Type B pancreatic cell (in vitro differentiated cells): ENCODE data around the gene ALOXE3. TPM values are rescaled to one million over a fixed set of nuclear protein-coding genes. Genes with fewer than 3 reads are reported as not detected.

ENCODE experiments used
- DNase-seq: peaks from one replicate; pipeline ENCODE4 v3.0.0; 2021; ENCODE audit warnings: mixed read lengths; ENCODE audit not compliant: unreplicated experiment; ENCODE audit errors: extremely low spot score
- H3K27ac Mint-ChIP-seq: 2 replicates; pipeline ENCODE4 v1.8.0; 2021; ENCODE audit warnings: mild to moderate bottlenecking, mixed read lengths
- H3K27me3 Mint-ChIP-seq: 2 replicates; pipeline ENCODE4 v1.8.0; 2021; ENCODE audit warnings: mixed read lengths
- H3K36me3 Mint-ChIP-seq: 2 replicates; pipeline ENCODE4 v1.8.0; 2021; ENCODE audit warnings: mixed read lengths
- H3K4me1 Mint-ChIP-seq: one replicate; pipeline ENCODE4 v1.8.0; 2021; ENCODE audit warnings: mixed read lengths; ENCODE audit not compliant: unreplicated experiment
- H3K4me3 Mint-ChIP-seq: 2 replicates; pipeline ENCODE4 v1.8.0; 2021; ENCODE audit warnings: mild to moderate bottlenecking, mixed read lengths
- H3K9me3 Mint-ChIP-seq: 2 replicates; pipeline ENCODE4 v1.8.0; 2021; ENCODE audit warnings: mixed read lengths
- total RNA-seq: library from RNA; stranded (reverse); gene quantifications from 2 replicates; pipeline ENCODE4 v1.2.1, GENCODE V29; 2021; ENCODE audit warnings: low replicate concordance
- TF ChIP-seq, protein P1 (sequence below): fragments of 200-600 bp; sonication (generic); conservative IDR thresholded peaks from 2 replicates; pipeline ENCODE4 v1.5.0; 2021; ENCODE audit warnings: antibody characterized with exemption, mild to moderate bottlenecking

Gene ALOXE3
- total RNA-seq, 1 donor from 2014 or later = not detected

DNA sequence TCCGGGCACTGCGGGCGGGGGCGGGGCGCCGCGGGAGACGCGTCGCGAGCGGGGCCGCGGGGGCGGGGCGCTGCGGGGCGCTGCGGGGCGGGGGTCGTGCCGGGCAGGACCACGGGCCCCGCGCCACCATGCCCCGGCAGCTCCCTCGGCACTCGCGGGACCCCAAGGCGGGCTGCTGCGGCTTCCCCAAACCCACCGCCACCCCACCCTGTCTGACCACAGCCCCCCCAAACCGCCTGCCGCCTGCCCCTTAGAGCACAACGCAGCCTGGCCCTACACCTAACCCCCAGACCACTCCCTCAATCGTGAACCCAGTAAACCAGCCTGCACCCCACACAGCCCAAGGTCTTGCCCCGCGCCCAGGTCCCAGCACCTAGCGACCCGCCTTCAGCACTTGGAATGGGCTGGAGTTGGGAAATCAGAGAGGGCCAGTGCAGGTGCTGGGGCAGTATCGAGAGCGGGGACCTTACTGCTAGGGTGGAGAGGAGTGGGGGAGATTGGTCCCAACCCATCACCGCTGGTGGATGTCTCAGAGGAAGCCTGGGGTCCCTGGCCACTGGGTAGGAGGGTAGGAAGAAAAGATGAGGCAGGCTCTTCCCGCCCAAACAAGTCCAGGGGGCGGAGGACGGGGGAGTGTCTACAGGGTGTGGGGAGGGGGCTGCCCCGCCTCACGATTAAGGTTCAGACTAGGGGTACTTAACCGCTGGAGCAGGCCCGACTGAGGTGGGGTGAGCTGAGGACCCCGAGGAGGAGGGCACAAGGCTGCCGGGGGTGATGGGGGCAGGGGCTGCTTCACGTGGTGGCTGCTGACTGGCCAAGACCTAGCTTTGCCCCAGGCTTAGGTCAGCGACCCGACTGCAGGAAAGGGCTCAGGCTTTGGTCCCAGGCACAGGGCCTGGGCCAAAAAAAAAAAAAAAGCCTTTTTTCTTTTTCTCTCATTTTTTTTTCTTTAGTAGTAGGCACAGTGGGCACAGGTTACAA is 45.0 kb upstream of the ALOXE3 start:
- TF ChIP-seq, protein P1, sequence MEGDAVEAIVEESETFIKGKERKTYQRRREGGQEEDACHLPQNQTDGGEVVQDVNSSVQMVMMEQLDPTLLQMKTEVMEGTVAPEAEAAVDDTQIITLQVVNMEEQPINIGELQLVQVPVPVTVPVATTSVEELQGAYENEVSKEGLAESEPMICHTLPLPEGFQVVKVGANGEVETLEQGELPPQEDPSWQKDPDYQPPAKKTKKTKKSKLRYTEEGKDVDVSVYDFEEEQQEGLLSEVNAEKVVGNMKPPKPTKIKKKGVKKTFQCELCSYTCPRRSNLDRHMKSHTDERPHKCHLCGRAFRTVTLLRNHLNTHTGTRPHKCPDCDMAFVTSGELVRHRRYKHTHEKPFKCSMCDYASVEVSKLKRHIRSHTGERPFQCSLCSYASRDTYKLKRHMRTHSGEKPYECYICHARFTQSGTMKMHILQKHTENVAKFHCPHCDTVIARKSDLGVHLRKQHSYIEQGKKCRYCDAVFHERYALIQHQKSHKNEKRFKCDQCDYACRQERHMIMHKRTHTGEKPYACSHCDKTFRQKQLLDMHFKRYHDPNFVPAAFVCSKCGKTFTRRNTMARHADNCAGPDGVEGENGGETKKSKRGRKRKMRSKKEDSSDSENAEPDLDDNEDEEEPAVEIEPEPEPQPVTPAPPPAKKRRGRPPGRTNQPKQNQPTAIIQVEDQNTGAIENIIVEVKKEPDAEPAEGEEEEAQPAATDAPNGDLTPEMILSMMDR = no peak
- peak overlapping the region; percentile 92 for H3K4me3 Mint-ChIP-seq
- peaks cover 6% of the 10 kb centered on the region for H3K36me3 Mint-ChIP-seq

DNA sequence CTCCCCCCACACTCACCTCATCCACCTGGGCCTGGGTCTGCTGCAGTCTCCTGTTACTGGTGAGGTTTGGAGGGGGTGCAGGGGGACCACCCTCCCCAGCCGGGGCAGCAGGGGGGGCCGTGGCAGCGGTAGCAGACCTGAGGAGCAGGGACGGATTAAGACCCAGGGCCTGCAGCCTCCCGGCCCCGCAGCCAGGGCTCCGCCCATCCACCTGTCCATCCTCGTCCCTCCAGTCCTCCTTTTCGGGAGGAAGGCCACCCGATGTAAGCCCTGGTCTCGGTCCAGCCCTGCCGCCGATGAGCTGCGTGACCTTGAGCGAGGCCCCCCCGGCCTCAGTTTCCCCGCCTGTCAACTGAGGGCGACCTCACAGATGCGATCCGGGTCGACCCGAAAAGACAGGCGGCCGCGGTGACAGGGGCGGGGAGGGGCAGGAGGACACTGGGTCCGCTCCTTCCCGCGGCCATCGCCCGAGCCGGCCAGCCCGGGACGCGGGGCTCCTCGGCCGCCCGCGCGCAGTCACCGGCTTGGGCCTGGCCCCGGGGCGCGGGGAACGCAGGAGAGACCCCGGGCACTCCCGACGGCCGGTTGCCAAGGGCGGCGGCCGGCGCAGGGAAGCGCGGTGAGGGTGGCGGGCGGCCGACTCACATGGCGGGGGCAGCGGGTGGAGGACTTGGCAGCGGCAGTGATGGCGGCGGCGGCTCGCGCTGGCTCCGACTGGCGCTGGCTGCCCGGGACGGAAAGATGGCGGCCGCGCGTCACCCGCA is 44.1 kb upstream of the ALOXE3 start, which contains the start of gene VAMP2:
VAMP2 (minus strand) TSS at position 716 of the 764 bp plus-strand sequence; CDS start at position 647, 69 bp downstream.
- DNase-seq = peak; percentile 89
- H3K4me3 Mint-ChIP-seq = peak within 1 kb of the TSS; percentile 92
- H3K9me3 Mint-ChIP-seq = no peaks in the 10 kb centered on the region
- H3K27ac Mint-ChIP-seq = peak within 1 kb of the TSS; percentile 92
- H3K36me3 Mint-ChIP-seq = peaks cover 6% of the 10 kb centered on the region
- H3K27me3 Mint-ChIP-seq = no peaks in the 10 kb centered on the region
- peaks cover 20% of the 10 kb centered on the region for H3K4me1 Mint-ChIP-seq
- TF ChIP-seq, protein P1 = peak; percentile 31

More for the DNA sequence above, 45.0 kb upstream of the ALOXE3 start:
- no peak for DNase-seq
- H3K4me1 Mint-ChIP-seq = peaks cover 20% of the 10 kb centered on the region
- no peaks in the 10 kb centered on the region for H3K9me3 Mint-ChIP-seq
- H3K27me3 Mint-ChIP-seq = no peaks in the 10 kb centered on the region
- H3K27ac Mint-ChIP-seq = peak overlapping the region; percentile 92

DNA sequence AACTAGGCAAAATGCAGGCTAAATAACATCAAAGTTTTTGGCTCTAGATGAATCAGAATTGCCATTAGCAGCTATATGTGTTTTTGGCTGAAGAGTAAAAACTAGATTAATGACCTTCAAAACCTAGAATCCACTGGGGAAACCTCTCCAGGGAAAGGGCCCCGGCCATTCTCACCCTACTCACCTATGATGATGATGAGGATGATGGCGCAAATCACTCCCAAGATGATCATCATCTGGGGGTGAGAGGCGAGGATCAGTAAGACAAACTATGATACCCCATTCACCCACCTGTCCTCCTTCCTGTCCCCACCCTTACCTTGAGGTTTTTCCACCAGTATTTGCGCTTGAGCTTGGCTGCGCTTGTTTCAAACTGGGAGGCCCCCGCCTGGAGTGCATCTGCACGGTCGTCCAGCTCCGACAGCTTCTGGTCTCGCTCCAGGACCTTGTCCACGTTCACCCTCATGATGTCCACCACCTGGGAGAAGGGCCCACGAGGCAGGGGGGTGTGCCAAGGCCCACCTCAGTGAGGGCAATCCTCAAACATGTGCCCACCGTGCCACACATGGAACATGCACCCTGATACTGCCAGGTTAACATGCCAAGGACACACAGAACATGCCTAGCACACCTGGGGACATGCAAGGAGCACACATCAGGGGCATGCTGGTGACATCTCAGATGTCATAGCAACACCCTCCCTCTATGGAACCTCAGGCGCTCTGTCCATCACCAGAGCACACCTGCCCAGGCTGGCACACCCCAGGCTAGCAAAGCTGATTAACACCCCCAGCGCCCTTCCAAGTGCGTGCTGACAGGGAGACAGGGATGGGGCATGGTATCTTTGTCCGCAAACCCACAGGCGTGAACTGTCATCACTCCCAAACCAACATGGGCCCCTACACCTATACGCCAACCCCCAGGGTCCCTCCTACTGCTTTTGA is 43.2 kb upstream of the ALOXE3 start:
- Mint-ChIP-seq H3K9me3 (no peaks in the 10 kb centered on the region), H3K27me3 (no peaks in the 10 kb centered on the region), H3K27ac (peak overlapping the region; percentile 80), H3K4me3 (peak overlapping the region; percentile 83), H3K36me3 (peaks cover 6% of the 10 kb centered on the region), H3K4me1 (peaks cover 20% of the 10 kb centered on the region)
- TF ChIP-seq, protein P1 = no peak
- DNase-seq = no peak

DNA sequence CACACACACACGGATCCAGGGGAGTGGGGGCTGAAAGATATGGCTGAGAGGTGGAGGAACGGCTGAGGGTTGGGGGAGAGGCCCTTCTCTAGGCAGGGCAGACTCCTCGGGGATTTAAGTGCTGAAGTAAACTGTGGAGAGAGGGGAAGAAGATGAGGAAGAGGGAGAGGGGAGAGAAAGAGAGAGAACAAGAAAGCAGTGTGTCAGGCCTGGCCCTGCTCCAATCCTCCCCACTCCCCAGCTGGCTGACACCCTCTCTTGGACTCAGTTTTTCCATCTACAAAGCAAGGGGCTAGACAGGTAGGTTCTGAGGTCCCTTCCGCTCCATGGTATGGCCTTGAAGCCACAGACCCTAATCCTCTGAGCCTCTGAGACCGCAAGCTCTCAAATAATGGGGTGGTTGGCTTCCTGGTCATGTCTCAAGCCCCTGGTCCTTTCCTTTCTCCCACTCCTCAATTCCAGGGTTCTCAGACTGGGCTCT is 42.5 kb upstream of the ALOXE3 start:
- DNase-seq = no peak
- Mint-ChIP-seq H3K27ac (peak overlapping the region; percentile 40), H3K9me3 (no peaks in the 10 kb centered on the region), H3K4me1 (peaks cover 20% of the 10 kb centered on the region), H3K36me3 (peaks cover 6% of the 10 kb centered on the region), H3K4me3 (peak overlapping the region; percentile 83), H3K27me3 (no peaks in the 10 kb centered on the region)
- TF ChIP-seq, protein P1 = no peak

DNA sequence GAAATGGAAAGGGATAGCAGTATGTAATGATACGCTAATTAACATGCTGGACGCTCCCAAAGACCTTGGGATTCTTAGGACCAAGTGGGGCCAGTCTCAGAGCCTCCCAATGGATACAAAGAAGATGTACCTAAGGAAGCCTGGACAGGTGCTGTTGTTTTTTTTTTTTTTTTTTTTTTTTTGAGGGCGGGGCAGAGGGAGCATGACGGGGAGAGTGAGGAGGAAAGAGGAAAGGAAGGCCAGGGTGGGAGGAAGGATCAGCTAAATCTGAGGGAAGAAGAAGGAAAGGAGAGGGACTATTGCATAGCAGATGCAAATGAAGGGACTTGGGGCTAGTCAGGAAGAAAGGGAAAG is 41.9 kb upstream of the ALOXE3 start:
- no peaks in the 10 kb centered on the region for H3K27me3 Mint-ChIP-seq
- peaks cover 20% of the 10 kb centered on the region for H3K4me1 Mint-ChIP-seq
- H3K36me3 Mint-ChIP-seq = peaks cover 6% of the 10 kb centered on the region
- H3K4me3 Mint-ChIP-seq = peak overlapping the region; percentile 83
- H3K9me3 Mint-ChIP-seq = no peaks in the 10 kb centered on the region
- TF ChIP-seq, protein P1 = no peak
- no peak for DNase-seq
- H3K27ac Mint-ChIP-seq = peak overlapping the region; percentile 40
